Measurements from ENCODE around the gene HTR4. TPM values are rescaled to one million over a fixed set of nuclear protein-coding genes. Genes with fewer than 3 reads are reported as not detected.
A peak's percentile ranks its signal among the peaks of the same experiment; 100 is the strongest.

The HTR4 gene
- total RNA-seq, 1 experiment from 2014 or later, result not detected

- Mint-ChIP-seq H3K27ac (ENCODE audit: unreplicated experiment) (no peak overlapping the region), H3K27me3 (ENCODE audit: unreplicated experiment) (peaks cover 68% of the 10 kb centered on the region), H3K36me3 (ENCODE audit: insufficient read depth, unreplicated experiment) (no peaks in the 10 kb centered on the region), H3K4me3 (ENCODE audit: low read depth, unreplicated experiment) (no peak overlapping the region), H3K4me1 (ENCODE audit: low read depth, unreplicated experiment) (no peaks in the 10 kb centered on the region), H3K9me3 (ENCODE audit: low read depth, unreplicated experiment) (peaks cover 4% of the 10 kb centered on the region)
- intact Hi-C loops (cut with micrococcal nuclease; ENCODE audit: unreplicated experiment), result no loop called here
- TF ChIP-seq CTCF (IDR thresholded peaks at IDR 0.05; ENCODE audit: unreplicated experiment), result no peak
- BruUV-seq (replicated peaks), result no TSS peak
- CTCF ChIA-PET, result no interaction called here
- no peak for DNase-seq
Observed at GRCh38 chr5:148483750-148484149, 170.6 kb downstream of the HTR4 start.

- peaks cover 71% of the 10 kb centered on the region for H3K27me3 Mint-ChIP-seq (ENCODE audit: unreplicated experiment)
- H3K9me3 Mint-ChIP-seq (ENCODE audit: low read depth, unreplicated experiment), result peaks cover 4% of the 10 kb centered on the region
Observed at GRCh38 chr5:148482697-148483462, 171.4 kb downstream of the HTR4 start.

GRCh38 chr5:148482196-148482595, 172.1 kb downstream of the HTR4 start:
- intact Hi-C loops (cut with micrococcal nuclease; ENCODE audit: unreplicated experiment), result no loop called here
- no peaks in the 10 kb centered on the region for H3K36me3 Mint-ChIP-seq (ENCODE audit: insufficient read depth, unreplicated experiment)
- H3K27ac Mint-ChIP-seq (ENCODE audit: unreplicated experiment), result no peak overlapping the region
- H3K4me3 Mint-ChIP-seq (ENCODE audit: low read depth, unreplicated experiment), result no peak overlapping the region
- TF ChIP-seq CTCF (IDR thresholded peaks at IDR 0.05; ENCODE audit: unreplicated experiment), result no peak
- no peak for DNase-seq
- no peaks in the 10 kb centered on the region for H3K4me1 Mint-ChIP-seq (ENCODE audit: low read depth, unreplicated experiment)
- H3K27me3 Mint-ChIP-seq (ENCODE audit: unreplicated experiment), result peaks cover 71% of the 10 kb centered on the region
- BruUV-seq (replicated peaks), result no TSS peak
- peaks cover 4% of the 10 kb centered on the region for H3K9me3 Mint-ChIP-seq (ENCODE audit: low read depth, unreplicated experiment)
- CTCF ChIA-PET, result no interaction called here

More at GRCh38 chr5:148482697-148483462, 171.4 kb downstream of the HTR4 start:
- peak; percentile 71 for TF ChIP-seq CTCF (IDR thresholded peaks at IDR 0.05; ENCODE audit: unreplicated experiment)
- Mint-ChIP-seq H3K27ac (ENCODE audit: unreplicated experiment) (no peak overlapping the region), H3K36me3 (ENCODE audit: insufficient read depth, unreplicated experiment) (no peaks in the 10 kb centered on the region), H3K4me1 (ENCODE audit: low read depth, unreplicated experiment) (no peaks in the 10 kb centered on the region), H3K4me3 (ENCODE audit: low read depth, unreplicated experiment) (no peak overlapping the region)
- DNase-seq, result peak; percentile 71
- intact Hi-C loops (cut with micrococcal nuclease; ENCODE audit: unreplicated experiment), result no loop called here
- no TSS peak for BruUV-seq (replicated peaks)
- CTCF ChIA-PET, result interaction anchor here (0.5 kb wide), 1 partner anchor 248 kb away, joined by 3 read pairs; no protein-coding TSS in a partner anchor

- CTCF ChIA-PET, result no interaction called here
- intact Hi-C loops (cut with micrococcal nuclease; ENCODE audit: unreplicated experiment), result no loop called here
- H3K27ac Mint-ChIP-seq (ENCODE audit: unreplicated experiment), result no peak overlapping the region
Observed at GRCh38 chr5:148477429-148477828, 176.9 kb downstream of the HTR4 start.

More at GRCh38 chr5:148477429-148477828, 176.9 kb downstream of the HTR4 start:
- no peaks in the 10 kb centered on the region for H3K4me1 Mint-ChIP-seq (ENCODE audit: low read depth, unreplicated experiment)
- peaks cover 2% of the 10 kb centered on the region for H3K9me3 Mint-ChIP-seq (ENCODE audit: low read depth, unreplicated experiment)
- no peak for DNase-seq
- no peaks in the 10 kb centered on the region for H3K36me3 Mint-ChIP-seq (ENCODE audit: insufficient read depth, unreplicated experiment)
- BruUV-seq (replicated peaks), result no TSS peak
- no peak for TF ChIP-seq CTCF (IDR thresholded peaks at IDR 0.05; ENCODE audit: unreplicated experiment)
- peaks cover 50% of the 10 kb centered on the region for H3K27me3 Mint-ChIP-seq (ENCODE audit: unreplicated experiment)
- no peak overlapping the region for H3K4me3 Mint-ChIP-seq (ENCODE audit: low read depth, unreplicated experiment)

Data from Calu3 (cell line).